DND-41 (cell line): ENCODE results near the gene SPATA19.

Experiments
- ATAC-seq: fragments of 200-7000 bp; cut with Tn5 transposase; 3 replicates; pipeline ENCODE4 v1.9.1; 2021; ENCODE audit warnings: low read depth; ENCODE audit not compliant: insufficient read depth
- DNase-seq: peaks from one replicate; pipeline ENCODE4 v3.0.0-alpha.2; 2020
- H2AFZ ChIP-seq: 2 replicates; pipeline ENCODE4 v1.6.0; 2012; ENCODE audit warnings: low read depth, low read length
- H3K27ac ChIP-seq: 2 replicates; pipeline ENCODE4 v1.5.1; 2012; ENCODE audit warnings: low read length, inconsistent platforms
- H3K27me3 ChIP-seq: fragments of 200-600 bp; sonication (generic); 2 replicates; pipeline ENCODE4 v1.6.0; 2012; ENCODE audit warnings: low read length, mild to moderate bottlenecking, inconsistent platforms; ENCODE audit not compliant: insufficient read depth, poor library complexity
- H3K36me3 ChIP-seq: 2 replicates; pipeline ENCODE4 v1.5.1; 2012; ENCODE audit warnings: low read length, inconsistent platforms; ENCODE audit not compliant: insufficient read depth
- H3K4me1 ChIP-seq: 2 replicates; pipeline ENCODE4 v1.5.1; 2012; ENCODE audit warnings: mild to moderate bottlenecking, low read length; ENCODE audit not compliant: insufficient read depth
- H3K4me2 ChIP-seq: 2 replicates; pipeline ENCODE4 v1.6.0; 2012; ENCODE audit warnings: mild to moderate bottlenecking, moderate library complexity, low read length, inconsistent platforms; ENCODE audit not compliant: insufficient read depth
- H3K4me3 ChIP-seq, 2 experiments: fragments of 200-600 bp in 1 of 2; shearing (Covaris generic) in 1 of 2; 2 replicates each; pipeline ENCODE4 v1.5.1; 2012 to 2016; ENCODE audit warnings: inconsistent platforms in 2 of 2, low read length in 2 of 2, mild to moderate bottlenecking in 2 of 2, low read depth in 1 of 2, moderate library complexity in 1 of 2
- H3K79me2 ChIP-seq: 2 replicates; pipeline ENCODE4 v1.6.0; 2012; ENCODE audit warnings: low read length, inconsistent platforms; ENCODE audit not compliant: insufficient read depth
- H3K9ac ChIP-seq: 2 replicates; pipeline ENCODE4 v1.6.0; 2012; ENCODE audit warnings: low read depth, mild to moderate bottlenecking, inconsistent platforms, low read length, moderate library complexity
- H3K9me3 ChIP-seq: 2 replicates; pipeline ENCODE4 v1.5.1; 2012; ENCODE audit warnings: low read length, moderate library complexity, mild to moderate bottlenecking, inconsistent platforms; ENCODE audit not compliant: insufficient read depth, severe bottlenecking
- H4K20me1 ChIP-seq: 2 replicates; pipeline ENCODE4 v1.6.0; 2012; ENCODE audit warnings: low read length; ENCODE audit not compliant: insufficient read depth
- EZH2 ChIP-seq: IDR thresholded peaks from 3 replicates; pipeline ENCODE4 v1.6.1; 2012; ENCODE audit warnings: borderline replicate concordance, low read depth, mild to moderate bottlenecking, moderate library complexity, low read length, inconsistent platforms; ENCODE audit not compliant: severe bottlenecking
- TF ChIP-seq, protein P1 (sequence below): IDR thresholded peaks from 2 replicates; pipeline ENCODE4 v1.5.1; 2012; ENCODE audit warnings: borderline replicate concordance, low read length, moderate library complexity, mild to moderate bottlenecking; ENCODE audit not compliant: poor library complexity, severe bottlenecking; ENCODE audit errors: extremely low read depth

Gene SPATA19

DNA sequence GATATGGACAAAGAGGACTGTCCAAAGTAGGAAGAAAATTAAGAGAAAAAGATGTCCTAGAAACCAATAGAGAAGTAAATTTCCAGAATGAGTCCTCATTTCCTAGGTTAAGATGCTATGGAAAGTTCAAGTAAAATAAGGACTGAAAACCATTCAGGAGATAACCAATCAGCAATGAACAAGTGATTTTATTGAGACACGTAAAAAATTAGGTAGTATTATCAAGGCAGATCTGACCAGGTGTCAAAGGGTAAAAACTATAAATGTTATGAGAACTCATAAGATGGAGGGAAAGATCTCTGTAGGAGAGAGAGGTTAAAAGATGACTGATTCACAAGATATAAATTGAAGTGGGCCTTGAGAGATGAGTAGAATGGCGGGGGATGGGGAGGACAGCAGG lies 50.2 kb downstream of the SPATA19 start:
- ATAC-seq (no peak), DNase-seq (no peak)
- Histone ChIP-seq H3K9ac (no peak overlapping the region), H3K27ac (no peak overlapping the region), H3K9me3 (no peaks in the 10 kb centered on the region), H3K79me2 (no peaks in the 10 kb centered on the region), H3K36me3 (no peaks in the 10 kb centered on the region), H3K4me1 (no peaks in the 10 kb centered on the region), H4K20me1 (no peaks in the 10 kb centered on the region), H2AFZ (no peak overlapping the region), H3K27me3 (peaks cover 29% of the 10 kb centered on the region), H3K4me2 (no peak overlapping the region), H3K4me3 (no peak overlapping the region)
- TF ChIP-seq, protein P1, sequence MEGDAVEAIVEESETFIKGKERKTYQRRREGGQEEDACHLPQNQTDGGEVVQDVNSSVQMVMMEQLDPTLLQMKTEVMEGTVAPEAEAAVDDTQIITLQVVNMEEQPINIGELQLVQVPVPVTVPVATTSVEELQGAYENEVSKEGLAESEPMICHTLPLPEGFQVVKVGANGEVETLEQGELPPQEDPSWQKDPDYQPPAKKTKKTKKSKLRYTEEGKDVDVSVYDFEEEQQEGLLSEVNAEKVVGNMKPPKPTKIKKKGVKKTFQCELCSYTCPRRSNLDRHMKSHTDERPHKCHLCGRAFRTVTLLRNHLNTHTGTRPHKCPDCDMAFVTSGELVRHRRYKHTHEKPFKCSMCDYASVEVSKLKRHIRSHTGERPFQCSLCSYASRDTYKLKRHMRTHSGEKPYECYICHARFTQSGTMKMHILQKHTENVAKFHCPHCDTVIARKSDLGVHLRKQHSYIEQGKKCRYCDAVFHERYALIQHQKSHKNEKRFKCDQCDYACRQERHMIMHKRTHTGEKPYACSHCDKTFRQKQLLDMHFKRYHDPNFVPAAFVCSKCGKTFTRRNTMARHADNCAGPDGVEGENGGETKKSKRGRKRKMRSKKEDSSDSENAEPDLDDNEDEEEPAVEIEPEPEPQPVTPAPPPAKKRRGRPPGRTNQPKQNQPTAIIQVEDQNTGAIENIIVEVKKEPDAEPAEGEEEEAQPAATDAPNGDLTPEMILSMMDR = no peak
- no peak for TF ChIP-seq EZH2

DNA sequence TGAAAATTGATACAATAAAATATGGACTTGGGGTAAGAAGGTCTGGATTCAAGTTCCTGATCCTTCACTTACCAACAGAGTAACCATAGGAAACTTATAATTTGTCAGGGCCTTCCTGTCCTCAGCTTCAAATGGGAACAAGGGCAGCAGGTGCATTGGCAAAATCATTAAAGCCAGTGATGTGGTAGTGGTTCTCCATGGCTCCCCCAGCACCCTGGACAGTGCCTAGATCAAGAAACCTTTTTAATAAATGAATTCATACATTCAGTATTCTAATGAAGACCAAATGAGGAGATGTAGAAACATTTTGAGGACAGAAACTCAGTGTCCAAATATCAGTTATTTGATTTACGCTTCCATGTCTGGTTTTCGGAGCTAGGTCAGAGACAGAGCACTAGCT lies 51.1 kb downstream of the SPATA19 start:
- Histone ChIP-seq H3K9ac (no peak overlapping the region), H2AFZ (no peak overlapping the region), H3K4me2 (no peak overlapping the region), H3K27ac (no peak overlapping the region), H3K27me3 (peaks cover 25% of the 10 kb centered on the region), H3K79me2 (no peaks in the 10 kb centered on the region), H3K4me3 (no peak overlapping the region), H4K20me1 (no peaks in the 10 kb centered on the region), H3K4me1 (no peaks in the 10 kb centered on the region), H3K9me3 (no peaks in the 10 kb centered on the region), H3K36me3 (no peaks in the 10 kb centered on the region)
- ATAC-seq (no peak), DNase-seq (no peak)
- TF ChIP-seq, protein P1 = no peak
- TF ChIP-seq EZH2 = no peak

DNA sequence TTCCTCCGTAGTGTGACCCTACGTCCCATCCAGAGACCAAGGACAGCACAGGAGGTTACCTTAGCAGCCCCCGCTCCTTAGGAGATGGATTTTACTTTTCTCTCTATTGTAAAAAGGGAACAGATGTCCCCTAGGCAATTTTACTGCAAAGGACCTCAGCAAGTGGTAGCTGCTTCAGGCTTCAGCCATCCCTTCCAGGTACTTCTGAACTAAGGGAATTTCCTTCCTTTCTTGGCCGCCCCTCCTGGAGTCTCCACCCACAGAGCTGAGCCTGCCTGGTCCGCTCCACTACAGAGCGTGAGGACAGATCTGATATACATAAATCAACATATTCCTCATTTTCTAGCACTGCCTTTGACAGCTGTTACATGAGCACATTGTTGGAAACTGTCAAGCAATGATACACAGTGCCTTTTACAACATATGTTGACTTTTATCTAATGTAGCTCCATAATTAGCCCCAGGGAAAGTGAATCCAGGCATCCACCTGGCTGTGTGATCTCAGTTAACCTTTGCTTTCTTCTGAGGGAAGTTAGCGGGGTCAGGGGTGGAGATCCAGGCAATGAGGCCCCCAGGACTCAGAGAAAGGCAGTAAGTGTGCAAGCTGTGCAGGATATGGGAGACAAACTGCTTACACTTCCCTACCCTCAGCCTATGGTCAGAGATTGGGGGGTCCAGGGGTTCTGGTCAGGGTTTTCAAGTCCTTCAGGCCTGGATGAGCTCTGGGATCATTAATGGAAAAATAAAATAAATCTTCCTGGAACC lies 51.9 kb downstream of the SPATA19 start:
- Histone ChIP-seq H3K27me3 (peaks cover 23% of the 10 kb centered on the region), H3K27ac (no peak overlapping the region), H3K4me2 (no peak overlapping the region), H3K79me2 (no peaks in the 10 kb centered on the region), H3K36me3 (no peaks in the 10 kb centered on the region), H3K4me1 (no peaks in the 10 kb centered on the region), H2AFZ (no peak overlapping the region), H3K9ac (no peak overlapping the region), H4K20me1 (no peaks in the 10 kb centered on the region), H3K9me3 (no peaks in the 10 kb centered on the region), H3K4me3 (no peak overlapping the region)
- no peak for DNase-seq
- no peak for ATAC-seq
- no peak for TF ChIP-seq EZH2
- TF ChIP-seq, protein P1 = no peak
